Gastroesophageal sphincter (tissue), 3 donors: ENCODE data around the gene TSEN15.

Experiments used
- CTCF ChIP-seq, 4 experiments: fragments of 200-600 bp in 2 of 4; fragments of 450-650 bp in 2 of 4; sonication (generic) in 1 of 4; IDR thresholded peaks; one replicate each; pipeline ENCODE4 v1.5.1; 2017 to 2019; ENCODE audit warnings: antibody characterized with exemption in 4 of 4, mild to moderate bottlenecking in 2 of 4, moderate library complexity in 2 of 4
- EP300 ChIP-seq: sonication (generic); formaldehyde crosslinking; IDR thresholded peaks from one replicate; pipeline ENCODE4 v1.6.1; 2017; ENCODE audit warnings: antibody characterized with exemption, mild to moderate bottlenecking
- POLR2A ChIP-seq, 2 donors: fragments of 450-650 bp; IDR thresholded peaks; one replicate each; pipeline ENCODE4 v1.6.1; 2017; ENCODE audit warnings: antibody characterized with exemption in 2 of 2, mild to moderate bottlenecking in 2 of 2, moderate library complexity in 1 of 2
- POLR2AphosphoS5 ChIP-seq: sonication (generic); formaldehyde crosslinking; IDR thresholded peaks from one replicate; pipeline ENCODE4 v1.6.1; 2017; ENCODE audit warnings: antibody characterized with exemption

GRCh38 chr1:184048561-184049240, 2.8 kb upstream of the TSEN15 start:
- no peak for TF ChIP-seq CTCF (IDR thresholded peaks at IDR 0.05)
- TF ChIP-seq POLR2A (IDR thresholded peaks at IDR 0.05) = no peak
- no peak for TF ChIP-seq EP300
- TF ChIP-seq POLR2AphosphoS5 = no peak
